CD4-positive, alpha-beta T cell treated with Interleukin-6 for 4 hours (primary cell): Measurements from ENCODE around the gene CEACAM16.
"Not testable (repeated sequence)": the region's sequence is repeated elsewhere in the genome, so short reads cannot be mapped to it uniquely, and the experiment has no call there.

ENCODE experiments used
- DNase-seq: peaks from one replicate; pipeline ENCODE4 v3.0.0-alpha.2; 2020; ENCODE audit warnings: mixed read lengths

The CEACAM16 gene

GRCh38 chr19:44677019-44677811, 21.7 kb upstream of the CEACAM16 start:
- DNase-seq, result no peak

GRCh38 chr19:44680536-44680935, 18.4 kb upstream of the CEACAM16 start:
- no peak for DNase-seq

- DNase-seq, result no peak
These were observed 16.8 kb upstream of the CEACAM16 start for GRCh38 chr19:44681992-44682790.

- DNase-seq, result no peak
These were observed 16.1 kb upstream of the CEACAM16 start for GRCh38 chr19:44682807-44683206.

GRCh38 chr19:44683434-44684210, 15.3 kb upstream of the CEACAM16 start:
- no peak for DNase-seq

- not testable (repeated sequence) for DNase-seq
These were observed 14.6 kb upstream of the CEACAM16 start for GRCh38 chr19:44684396-44684795.

GRCh38 chr19:44684892-44685863, 13.8 kb upstream of the CEACAM16 start:
- peak; percentile 10 for DNase-seq

GRCh38 chr19:44685877-44686276, 13.1 kb upstream of the CEACAM16 start:
- DNase-seq, result no peak

GRCh38 chr19:44686896-44687295, 12.1 kb upstream of the CEACAM16 start:
- no peak for DNase-seq

- no peak for DNase-seq
These were observed 11.1 kb upstream of the CEACAM16 start for GRCh38 chr19:44687888-44688287.

- peak; percentile 88 for DNase-seq
These were observed 9.4 kb upstream of the CEACAM16 start for GRCh38 chr19:44689290-44690130.

- DNase-seq, result no peak
These were observed 8.9 kb upstream of the CEACAM16 start for GRCh38 chr19:44690131-44690440.

GRCh38 chr19:44692379-44692721, 6.6 kb upstream of the CEACAM16 start:
- DNase-seq, result no peak

- DNase-seq, result peak; percentile 26
These were observed 4.8 kb upstream of the CEACAM16 start for GRCh38 chr19:44694184-44694579.

GRCh38 chr19:44696939-44697669, 1.8 kb upstream of the CEACAM16 start:
- no peak for DNase-seq

GRCh38 chr19:44697670-44698034, 1.3 kb upstream of the CEACAM16 start:
- DNase-seq, result no peak

GRCh38 chr19:44700547-44700946, 1.6 kb downstream of the CEACAM16 start:
- DNase-seq, result no peak

GRCh38 chr19:44701228-44701627, 2.3 kb downstream of the CEACAM16 start:
- DNase-seq, result no peak

GRCh38 chr19:44702551-44703176, 3.7 kb downstream of the CEACAM16 start:
- DNase-seq, result no peak
